A172 (cell line): ENCODE measurements around the gene MUC3A. TPM values are rescaled to one million over a fixed set of nuclear protein-coding genes. Genes with fewer than 3 reads are reported as not detected.

Source experiments
- DNase-seq: peaks from one replicate; pipeline ENCODE4 v3.0.0-alpha.2; 2015; ENCODE audit warnings: low spot score
- total RNA-seq: library from RNA; depleted of rRNA; stranded (reverse); fragments of >200 nt; shearing (Covaris generic); gene quantifications from 2 replicates; pipeline ENCODE4 v1.2.3, GENCODE V29; 2014

Gene MUC3A
- total RNA-seq, 1 experiment from 2014 or later, result not detected

DNA sequence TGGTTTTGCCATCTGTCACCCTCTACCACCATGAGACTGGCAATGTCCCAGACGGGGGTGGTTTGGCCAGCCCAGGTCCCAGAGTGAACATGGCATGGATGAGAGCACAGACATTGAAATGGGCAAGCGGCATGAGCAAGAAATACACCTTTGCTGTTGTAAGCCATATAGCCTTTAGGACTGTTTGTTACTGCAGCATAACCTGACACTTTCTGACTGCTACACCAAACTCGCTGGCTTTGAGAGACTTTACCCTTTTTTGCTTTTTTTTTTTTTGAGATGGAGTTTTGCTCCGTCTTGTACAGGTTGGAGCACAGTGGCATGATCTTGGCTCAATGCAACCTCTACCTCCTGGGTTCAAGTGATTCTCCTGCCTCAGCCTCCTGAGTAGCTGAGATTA, 5.2 kb upstream of the MUC3A start:
- DNase-seq, result no peak

DNA sequence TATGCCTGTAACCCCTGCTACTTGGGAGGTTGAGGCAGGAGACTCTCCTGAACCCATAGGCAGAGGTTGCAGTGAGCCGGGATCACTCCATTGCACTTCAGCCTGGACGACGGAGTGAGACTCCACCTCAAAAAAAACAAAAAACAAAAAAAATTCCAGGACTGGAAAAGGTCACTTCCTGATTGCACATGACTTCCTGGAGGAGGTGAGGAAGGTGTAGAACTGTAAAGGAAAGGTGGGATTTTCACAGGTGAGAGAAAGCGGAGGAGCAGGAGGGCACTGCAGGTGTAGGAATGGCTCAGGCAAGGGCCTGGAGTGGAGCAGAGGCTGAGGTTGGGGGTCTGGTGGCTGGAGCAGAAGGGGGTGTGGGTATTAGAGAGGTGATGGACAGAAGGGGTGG, 3.2 kb upstream of the MUC3A start:
- no peak for DNase-seq

DNA sequence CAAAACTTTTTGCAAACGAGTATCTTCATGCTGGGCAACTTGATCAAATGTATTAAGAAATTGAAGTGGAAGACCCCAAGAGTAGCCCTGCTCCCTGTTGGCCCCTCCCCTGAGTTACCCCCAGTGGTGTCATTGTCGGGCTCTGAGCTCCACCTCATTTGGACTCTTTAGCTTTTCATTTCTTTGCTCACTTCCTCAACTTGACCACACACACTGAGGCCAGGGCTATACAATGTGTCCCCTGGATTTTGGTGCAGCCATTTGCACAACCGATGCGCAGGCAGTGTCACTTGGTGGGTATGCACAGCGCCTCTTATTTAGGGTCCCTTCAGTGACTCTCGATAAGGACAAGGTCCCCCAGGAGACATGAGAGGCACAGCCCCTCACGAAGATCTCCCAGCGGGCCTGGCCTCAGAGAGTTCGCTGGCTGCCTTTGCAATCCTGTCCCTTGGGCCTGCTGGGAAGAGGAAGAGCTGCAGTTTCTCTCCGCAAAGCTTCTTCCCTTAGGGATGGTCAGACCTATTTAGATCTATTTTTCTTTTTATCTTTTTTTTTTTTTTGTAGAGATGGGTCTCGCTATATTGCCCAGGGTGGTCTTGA, 2.5 kb upstream of the MUC3A start:
- no peak for DNase-seq

DNA sequence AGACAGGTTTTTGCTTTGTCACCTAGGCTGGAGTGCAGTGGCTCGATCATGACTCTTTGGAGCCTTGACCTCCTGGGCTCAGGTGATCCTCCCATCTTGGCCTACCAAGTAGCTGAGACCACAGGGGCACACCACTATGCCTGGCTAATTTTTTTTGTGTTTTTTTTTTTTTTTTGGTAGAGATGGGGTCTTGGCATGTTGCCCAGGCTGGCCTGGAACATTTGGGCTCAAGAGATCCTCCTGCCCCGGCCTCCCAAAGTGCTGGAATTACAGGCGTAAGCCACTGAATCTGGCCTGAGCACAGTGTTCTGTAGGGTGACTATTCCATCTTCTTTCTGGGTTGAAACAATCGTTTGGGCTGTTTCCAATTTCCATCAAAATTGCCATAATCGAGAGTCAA, 1.5 kb upstream of the MUC3A start:
- no peak for DNase-seq

DNA sequence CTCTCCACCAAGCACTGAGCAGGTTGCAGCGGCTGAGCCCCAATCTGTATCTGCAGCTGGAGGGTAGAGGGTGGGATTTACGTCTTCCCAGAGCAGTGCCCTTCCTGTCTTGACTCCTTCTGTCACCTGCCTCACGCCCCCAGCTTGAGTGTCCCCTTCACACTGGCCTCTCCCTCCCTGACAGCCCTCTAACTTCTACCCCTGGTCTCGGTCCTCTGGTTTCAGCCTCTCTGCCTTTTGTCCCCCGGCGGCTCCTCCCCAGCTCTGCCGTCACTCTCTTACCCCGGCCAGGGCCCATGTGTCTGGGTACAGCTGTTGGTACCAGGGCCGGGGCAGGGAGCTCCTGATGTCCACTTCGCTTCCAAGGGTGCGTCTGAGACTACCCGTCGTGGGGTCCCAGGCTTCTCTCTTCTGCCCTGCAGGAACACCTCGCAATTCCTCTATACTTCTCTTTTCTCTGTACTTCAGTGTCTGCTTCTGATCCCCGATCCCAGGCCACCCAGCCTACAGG, 654 bp downstream of the MUC3A start:
- DNase-seq, result no peak

- DNase-seq, result no peak
Measured at GRCh38 chr7:100951172-100951571, 1.8 kb downstream of the MUC3A start.

DNA sequence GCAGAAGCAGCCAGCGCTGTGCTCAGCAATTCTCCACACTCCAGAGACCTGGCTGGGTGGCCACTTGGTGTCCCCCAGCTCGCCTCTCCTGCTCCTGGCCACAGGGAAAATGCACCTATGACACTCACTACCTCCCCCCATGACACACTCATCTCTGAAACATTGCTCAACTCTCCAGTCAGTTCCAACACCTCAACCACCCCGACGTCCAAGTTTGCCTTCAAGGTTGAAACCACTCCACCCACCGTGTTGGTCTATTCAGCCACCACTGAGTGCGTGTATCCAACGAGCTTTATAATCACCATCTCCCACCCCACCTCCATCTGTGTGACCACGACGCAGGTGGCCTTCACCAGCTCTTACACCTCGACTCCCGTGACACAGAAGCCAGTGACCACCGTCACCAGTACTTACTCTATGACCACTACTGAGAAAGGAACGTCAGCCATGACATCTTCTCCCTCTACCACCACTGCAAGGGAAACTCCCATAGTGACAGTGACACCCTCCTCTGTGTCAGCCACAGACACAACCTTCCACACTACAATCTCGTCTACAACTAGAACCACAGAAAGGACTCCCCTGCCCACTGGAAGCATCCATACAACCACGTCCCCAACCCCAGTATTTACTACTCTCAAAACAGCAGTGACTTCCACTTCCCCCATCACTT, 2.7 kb downstream of the MUC3A start:
- DNase-seq, result no peak

- DNase-seq, result no peak
Measured at GRCh38 chr7:100952641-100953040, 3.3 kb downstream of the MUC3A start.

- no peak for DNase-seq
Measured at GRCh38 chr7:100957832-100958421, 8.6 kb downstream of the MUC3A start.

DNA sequence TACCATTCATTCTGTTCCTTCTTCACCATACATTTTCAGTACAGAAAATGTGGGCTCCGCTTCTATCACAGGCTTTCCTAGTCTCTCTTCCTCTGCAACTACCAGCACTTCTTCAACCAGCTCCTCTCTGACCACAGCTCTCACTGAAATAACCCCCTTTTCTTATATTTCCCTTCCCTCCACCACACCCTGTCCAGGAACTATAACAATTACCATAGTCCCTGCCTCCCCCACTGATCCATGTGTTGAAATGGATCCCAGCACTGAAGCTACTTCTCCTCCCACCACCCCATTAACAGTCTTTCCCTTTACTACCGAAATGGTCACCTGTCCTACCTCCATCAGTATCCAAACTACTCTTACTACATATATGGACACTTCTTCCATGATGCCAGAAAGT, 10.6 kb downstream of the MUC3A start:
- DNase-seq, result no peak

- no peak for DNase-seq
Measured at GRCh38 chr7:100962537-100962936, 13.2 kb downstream of the MUC3A start.

GRCh38 chr7:100963386-100963785, 14.1 kb downstream of the MUC3A start:
- DNase-seq, result no peak

DNA sequence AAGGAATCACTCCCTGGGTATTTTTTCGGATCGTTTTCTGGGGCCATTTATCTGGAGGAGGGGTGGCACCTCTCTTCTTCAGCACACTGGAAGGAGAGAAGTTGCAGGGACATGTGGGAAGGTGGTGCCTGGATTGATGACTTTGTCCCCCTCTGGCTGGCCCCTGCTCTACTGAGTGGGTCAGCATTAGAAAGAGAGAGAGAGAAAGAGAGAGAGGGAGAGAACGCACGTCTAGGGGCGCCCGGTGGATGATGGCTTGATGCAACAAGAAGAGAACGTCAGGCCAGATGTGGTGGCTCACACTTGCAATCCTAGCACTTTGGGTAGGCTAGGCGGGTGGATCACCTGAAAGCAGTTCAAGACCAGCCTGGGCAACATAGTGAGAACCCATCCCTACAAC, 14.5 kb downstream of the MUC3A start:
- no peak for DNase-seq

GRCh38 chr7:100964630-100965029, 15.3 kb downstream of the MUC3A start:
- no peak for DNase-seq

GRCh38 chr7:100965045-100965722, 15.8 kb downstream of the MUC3A start:
- no peak for DNase-seq

GRCh38 chr7:100965723-100966541, 16.6 kb downstream of the MUC3A start:
- DNase-seq, result no peak

DNA sequence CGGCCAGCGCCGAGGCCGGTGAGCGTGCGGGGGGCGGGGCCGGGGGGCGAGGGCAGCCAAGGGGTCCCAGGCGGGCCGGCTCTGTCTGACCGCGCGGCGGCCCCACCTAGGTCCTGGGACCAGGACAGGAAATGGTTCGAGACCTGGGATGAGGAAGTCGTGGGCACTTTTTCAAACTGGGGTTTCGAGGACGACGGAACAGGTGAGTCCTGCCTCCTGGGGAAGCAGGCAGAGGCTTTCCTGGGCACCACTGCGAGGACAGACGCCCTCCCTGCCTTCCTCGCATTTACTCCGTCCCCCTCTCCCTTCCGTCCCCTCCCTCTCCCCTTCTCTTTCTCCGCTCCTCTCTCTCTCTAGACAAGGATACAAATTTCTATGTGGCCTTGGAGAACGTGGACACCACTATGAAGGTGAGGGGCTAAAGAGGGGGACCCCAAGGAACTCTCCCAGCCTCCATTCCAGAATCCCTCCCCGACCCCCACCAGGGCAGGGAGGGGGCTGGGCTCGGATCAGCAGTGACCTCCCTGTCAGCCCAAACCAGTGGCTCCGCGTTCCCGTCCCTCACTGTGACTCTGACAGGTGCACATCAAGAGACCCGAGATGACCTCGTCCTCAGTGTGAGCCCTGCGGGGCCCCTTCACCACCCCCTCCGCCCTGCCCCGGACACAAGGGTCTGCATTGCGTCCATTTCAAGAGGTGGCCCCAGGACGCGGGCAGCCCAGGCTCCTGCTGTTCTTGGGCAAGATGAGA, 17.4 kb downstream of the MUC3A start:
- DNase-seq, result no peak

DNA sequence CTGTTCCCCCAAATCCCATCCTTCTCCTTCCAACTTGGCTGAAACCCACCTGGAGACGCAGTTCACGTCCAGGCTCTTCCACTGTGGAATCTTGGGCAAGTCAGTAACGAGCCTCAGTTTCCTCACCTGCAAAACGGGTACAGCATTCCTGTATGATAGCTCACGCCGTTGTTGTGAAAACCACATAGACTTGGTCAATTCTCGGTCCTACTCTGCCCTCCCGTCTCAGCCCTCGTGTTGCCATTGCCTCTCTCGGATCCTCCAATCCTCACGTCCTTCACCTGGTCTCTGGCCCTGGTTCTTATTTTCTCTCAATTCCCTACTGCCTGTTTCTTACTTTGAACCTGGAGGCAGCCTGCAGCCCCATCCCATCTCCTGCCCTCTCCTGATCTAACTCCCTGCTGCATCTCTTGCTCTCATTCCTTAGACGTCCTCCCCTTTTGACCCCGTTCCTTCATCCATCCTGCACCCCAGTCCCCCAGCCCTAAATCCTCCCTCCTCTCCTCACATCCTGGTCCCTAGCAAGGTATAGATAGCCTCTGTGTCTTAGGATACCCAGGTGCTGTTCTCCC, 18.0 kb downstream of the MUC3A start:
- DNase-seq, result no peak

DNA sequence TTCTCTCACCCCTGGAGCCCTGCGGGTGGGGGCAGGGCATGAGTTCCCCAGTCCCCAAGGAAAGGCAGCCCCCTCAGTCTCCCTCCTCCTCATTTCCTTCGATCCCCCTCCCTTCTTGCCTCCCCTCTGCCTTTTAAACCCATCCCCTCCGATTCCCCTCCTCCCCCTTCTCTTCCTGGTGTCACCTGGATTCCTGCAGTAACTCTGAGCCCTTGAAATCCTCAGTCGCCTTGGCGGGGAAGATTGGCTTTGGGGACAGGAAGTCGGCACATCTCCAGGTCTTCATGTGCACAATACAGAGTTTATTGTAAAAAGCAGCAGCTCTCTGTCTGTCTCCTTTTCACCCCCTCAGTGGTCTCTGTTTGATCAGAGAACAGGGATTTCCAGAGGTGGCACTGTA, 18.7 kb downstream of the MUC3A start:
- no peak for DNase-seq

DNA sequence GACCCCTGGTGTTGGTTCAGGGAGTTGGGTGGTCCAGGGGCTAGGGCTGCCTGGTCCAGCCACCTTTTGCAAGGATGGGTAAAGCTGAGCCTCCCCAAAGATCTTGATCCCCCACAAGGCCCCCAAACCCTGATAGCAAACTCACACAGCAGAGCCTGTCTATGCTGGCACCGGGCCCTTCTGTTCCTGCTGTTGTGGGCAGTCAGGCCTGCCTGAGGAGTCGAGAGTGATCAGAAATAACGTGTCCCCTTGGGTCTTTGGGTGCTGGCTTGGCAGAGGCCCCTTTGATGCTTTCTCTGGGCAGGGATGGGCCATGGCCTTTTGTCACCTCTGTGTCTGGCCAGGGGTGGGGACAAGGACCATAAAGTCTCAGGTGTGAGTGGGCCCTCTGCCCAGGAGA, 19.3 kb downstream of the MUC3A start:
- DNase-seq, result no peak
